ENCODE data around the gene ARHGAP15. TPM values are rescaled to one million over a fixed set of nuclear protein-coding genes. Genes with fewer than 3 reads are reported as not detected.

ARHGAP15 gene
- total RNA-seq, 2 experiments from 2014 or later, result 71.3 to 72.8 TPM

DNA sequence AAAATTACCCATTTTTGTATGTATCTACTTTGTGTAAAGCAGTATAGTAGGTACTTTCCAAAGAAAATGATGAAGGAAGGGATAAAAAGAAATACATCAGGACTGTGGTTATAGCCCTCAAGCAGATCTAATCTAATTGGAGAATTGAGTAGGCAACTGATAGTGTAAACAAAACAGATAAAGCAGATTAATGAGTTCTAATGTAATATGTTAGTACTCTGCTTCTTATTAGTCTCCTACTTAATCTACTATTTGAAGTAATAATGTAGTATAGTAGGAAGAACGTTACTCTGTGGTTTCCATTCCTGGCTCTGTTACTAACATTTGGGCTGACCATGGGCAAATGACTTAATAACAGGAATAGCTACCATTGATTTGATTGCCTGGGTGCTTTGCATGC, 250.7 kb downstream of the ARHGAP15 start:
- no peaks in the 10 kb centered on the region for H3K9me3 Mint-ChIP-seq
- DNase-seq (no peak), ATAC-seq (no peak)
- peaks cover 24% of the 10 kb centered on the region for H3K4me1 Mint-ChIP-seq (ENCODE audit: low read depth)
- no peak overlapping the region for H3K27ac Mint-ChIP-seq
- intact Hi-C loops (cut with micrococcal nuclease), result no loop called here
- TF ChIP-seq, protein P1, sequence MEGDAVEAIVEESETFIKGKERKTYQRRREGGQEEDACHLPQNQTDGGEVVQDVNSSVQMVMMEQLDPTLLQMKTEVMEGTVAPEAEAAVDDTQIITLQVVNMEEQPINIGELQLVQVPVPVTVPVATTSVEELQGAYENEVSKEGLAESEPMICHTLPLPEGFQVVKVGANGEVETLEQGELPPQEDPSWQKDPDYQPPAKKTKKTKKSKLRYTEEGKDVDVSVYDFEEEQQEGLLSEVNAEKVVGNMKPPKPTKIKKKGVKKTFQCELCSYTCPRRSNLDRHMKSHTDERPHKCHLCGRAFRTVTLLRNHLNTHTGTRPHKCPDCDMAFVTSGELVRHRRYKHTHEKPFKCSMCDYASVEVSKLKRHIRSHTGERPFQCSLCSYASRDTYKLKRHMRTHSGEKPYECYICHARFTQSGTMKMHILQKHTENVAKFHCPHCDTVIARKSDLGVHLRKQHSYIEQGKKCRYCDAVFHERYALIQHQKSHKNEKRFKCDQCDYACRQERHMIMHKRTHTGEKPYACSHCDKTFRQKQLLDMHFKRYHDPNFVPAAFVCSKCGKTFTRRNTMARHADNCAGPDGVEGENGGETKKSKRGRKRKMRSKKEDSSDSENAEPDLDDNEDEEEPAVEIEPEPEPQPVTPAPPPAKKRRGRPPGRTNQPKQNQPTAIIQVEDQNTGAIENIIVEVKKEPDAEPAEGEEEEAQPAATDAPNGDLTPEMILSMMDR (IDR thresholded peaks at IDR 0.05), result no peak
- no peak overlapping the region for H3K4me3 Mint-ChIP-seq
- H3K27me3 Mint-ChIP-seq, result no peaks in the 10 kb centered on the region
- ChIA-PET CTCF (no interaction called here), POLR2A (no interaction called here)
- H3K36me3 Mint-ChIP-seq (ENCODE audit: low read depth), result peaks cover 11% of the 10 kb centered on the region

DNA sequence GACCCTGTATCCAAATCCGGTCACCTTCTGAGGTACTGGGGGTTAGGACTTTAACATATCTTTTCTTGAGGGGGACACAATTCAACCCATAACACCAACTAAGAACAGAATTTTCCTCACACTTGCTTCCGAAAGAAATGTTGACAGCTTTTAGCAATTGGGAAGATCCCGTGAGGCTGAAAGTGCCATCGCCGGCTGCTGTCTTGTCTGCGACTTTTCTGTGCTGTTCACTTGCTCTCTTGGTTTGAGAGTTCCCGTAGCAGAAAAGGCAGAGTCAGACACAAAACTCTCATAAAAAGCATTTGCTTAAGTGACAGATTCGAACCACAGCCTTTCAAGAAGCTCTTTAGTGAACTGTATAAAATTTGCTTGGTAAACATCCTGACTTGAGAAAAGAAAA, 253.4 kb downstream of the ARHGAP15 start:
- intact Hi-C loops (cut with micrococcal nuclease), result no loop called here
- no peak overlapping the region for H3K4me3 Mint-ChIP-seq

DNA sequence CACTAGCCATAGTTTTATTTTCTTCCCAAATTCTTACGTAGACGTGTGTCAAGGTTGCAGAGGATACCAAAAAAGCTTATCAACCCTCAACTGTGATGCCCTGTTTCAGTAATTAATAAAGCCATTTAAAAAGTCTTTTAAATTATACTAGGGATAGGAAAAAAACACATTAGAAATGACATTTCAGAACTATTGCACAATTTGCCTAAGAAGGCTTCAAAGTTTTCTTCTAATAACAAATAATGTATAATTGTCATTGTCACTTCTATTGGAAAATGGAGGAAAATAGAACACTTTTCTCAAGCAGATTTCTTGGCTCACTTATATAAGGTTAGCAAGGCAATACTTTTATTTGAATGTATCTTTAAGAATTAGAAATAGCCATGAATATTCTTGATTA, 253.8 kb downstream of the ARHGAP15 start:
- TF ChIP-seq, protein P1 (IDR thresholded peaks at IDR 0.05), result no peak
- ATAC-seq, result no peak
- ChIA-PET CTCF (no interaction called here), POLR2A (no interaction called here)
- H3K4me1 Mint-ChIP-seq (ENCODE audit: low read depth), result peaks cover 19% of the 10 kb centered on the region
- H3K4me3 Mint-ChIP-seq, result no peak overlapping the region
- H3K9me3 Mint-ChIP-seq, result no peaks in the 10 kb centered on the region
- H3K36me3 Mint-ChIP-seq (ENCODE audit: low read depth), result peaks cover 7% of the 10 kb centered on the region
- H3K27me3 Mint-ChIP-seq, result no peaks in the 10 kb centered on the region
- DNase-seq, result no peak
- no peak overlapping the region for H3K27ac Mint-ChIP-seq
- intact Hi-C loops (cut with micrococcal nuclease), result no loop called here

More for the DNA sequence above, 253.4 kb downstream of the ARHGAP15 start:
- ATAC-seq, result no peak
- Mint-ChIP-seq H3K27ac (no peak overlapping the region), H3K27me3 (no peaks in the 10 kb centered on the region), H3K36me3 (ENCODE audit: low read depth) (peaks cover 7% of the 10 kb centered on the region), H3K9me3 (no peaks in the 10 kb centered on the region), H3K4me1 (ENCODE audit: low read depth) (peaks cover 19% of the 10 kb centered on the region)
- no peak for DNase-seq
- ChIA-PET CTCF (interaction anchor here (1.3 kb wide), 1 partner anchor 99 kb away, joined by 3 read pairs; no protein-coding TSS in a partner anchor), POLR2A (no interaction called here)
- TF ChIP-seq, protein P1 (IDR thresholded peaks at IDR 0.05), result no peak

DNA sequence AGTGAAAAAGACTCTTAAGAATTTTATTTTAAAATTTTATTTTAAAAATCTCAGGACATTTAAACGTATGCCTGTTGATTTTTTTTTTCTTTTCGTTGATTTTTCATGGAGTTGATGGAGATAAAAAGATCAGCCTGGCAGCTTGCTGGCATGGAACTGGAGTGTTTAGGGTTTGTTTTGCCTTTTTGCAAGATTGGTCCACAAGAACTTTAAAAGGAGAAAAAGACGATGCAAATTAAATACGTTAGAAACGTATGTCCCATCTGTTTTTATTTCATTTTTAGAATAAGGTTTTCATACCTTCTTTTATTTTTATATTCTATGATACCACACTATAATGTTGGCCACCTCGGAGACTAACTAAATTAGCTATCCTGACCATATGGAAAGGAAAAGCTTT, 254.9 kb downstream of the ARHGAP15 start:
- TF ChIP-seq, protein P1 (IDR thresholded peaks at IDR 0.05), result no peak
- H3K9me3 Mint-ChIP-seq, result no peaks in the 10 kb centered on the region
- no peak overlapping the region for H3K4me3 Mint-ChIP-seq
- no peak for ATAC-seq
- H3K4me1 Mint-ChIP-seq (ENCODE audit: low read depth), result peaks cover 17% of the 10 kb centered on the region
- intact Hi-C loops (cut with micrococcal nuclease), result no loop called here
- POLR2A ChIA-PET, result no interaction called here
- H3K27ac Mint-ChIP-seq, result no peak overlapping the region
- no peak for DNase-seq
- no peaks in the 10 kb centered on the region for H3K27me3 Mint-ChIP-seq
- H3K36me3 Mint-ChIP-seq (ENCODE audit: low read depth), result peaks cover 7% of the 10 kb centered on the region
- CTCF ChIA-PET, result interaction anchor here (1.2 kb wide), 1 partner anchor 8 kb away, joined by 4 read pairs; no protein-coding TSS in a partner anchor

DNA sequence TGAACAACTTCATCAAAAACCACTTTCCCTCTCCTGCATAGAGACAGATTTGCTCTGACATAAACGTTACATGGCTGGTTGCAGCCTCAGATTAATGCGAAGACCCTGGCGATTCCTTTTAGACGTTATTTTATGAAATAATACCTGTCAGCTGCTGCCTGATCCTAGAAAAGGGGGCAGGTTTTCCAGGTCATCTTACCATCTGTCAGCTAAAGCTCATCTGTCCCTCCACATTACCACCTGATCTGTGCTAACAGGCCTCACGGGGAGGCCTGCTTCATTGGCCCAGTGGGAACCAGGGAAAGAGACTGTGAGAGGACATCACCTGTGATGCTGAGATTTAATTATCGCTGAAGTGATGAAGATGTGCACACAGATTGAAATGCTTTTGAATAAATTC, 261.0 kb downstream of the ARHGAP15 start:
- ChIA-PET POLR2A (no interaction called here), CTCF (no interaction called here)
- H3K36me3 Mint-ChIP-seq (ENCODE audit: low read depth), result peaks cover 7% of the 10 kb centered on the region
- no peaks in the 10 kb centered on the region for H3K9me3 Mint-ChIP-seq
- H3K27me3 Mint-ChIP-seq, result no peaks in the 10 kb centered on the region
- ATAC-seq (no peak), DNase-seq (no peak)
- TF ChIP-seq, protein P1 (IDR thresholded peaks at IDR 0.05), result no peak
- intact Hi-C loops (cut with micrococcal nuclease), result no loop called here
- peaks cover 16% of the 10 kb centered on the region for H3K4me1 Mint-ChIP-seq (ENCODE audit: low read depth)
- no peak overlapping the region for H3K4me3 Mint-ChIP-seq
- no peak overlapping the region for H3K27ac Mint-ChIP-seq
